ENCODE results near the gene TTC27.
"Not testable (repeated sequence)": the region's sequence is repeated elsewhere in the genome, so short reads cannot be mapped to it uniquely, and the experiment has no call there.

TTC27 gene

GRCh38 chr2:32718752-32719151 is 90.9 kb downstream of the TTC27 start:
- no peak for DNase-seq (ENCODE audit: low read depth in 2 of 3, low spot score in 2 of 3)

GRCh38 chr2:32719430-32719829 is 91.6 kb downstream of the TTC27 start:
- DNase-seq (ENCODE audit: low read depth in 2 of 3, low spot score in 2 of 3) = no peak

GRCh38 chr2:32719933-32720716 is 92.3 kb downstream of the TTC27 start:
- DNase-seq (ENCODE audit: low read depth in 2 of 3, low spot score in 2 of 3) = no peak

- DNase-seq (ENCODE audit: low read depth in 2 of 3, low spot score in 2 of 3) = no peak
Observed at GRCh38 chr2:32720771-32721170, 92.9 kb downstream of the TTC27 start.

- no peak for DNase-seq (ENCODE audit: low read depth in 2 of 3, low spot score in 2 of 3)
Observed at GRCh38 chr2:32721376-32721775, 93.5 kb downstream of the TTC27 start.

- no peak for DNase-seq (ENCODE audit: low read depth in 2 of 3, low spot score in 2 of 3)
Observed at GRCh38 chr2:32723467-32724079, 95.7 kb downstream of the TTC27 start.

GRCh38 chr2:32726678-32727077 is 98.8 kb downstream of the TTC27 start:
- not testable (repeated sequence) for DNase-seq (ENCODE audit: low read depth in 2 of 3, low spot score in 2 of 3)

- no peak for DNase-seq (ENCODE audit: low read depth in 2 of 3, low spot score in 2 of 3)
Observed at GRCh38 chr2:32727157-32727556, 99.3 kb downstream of the TTC27 start.

GRCh38 chr2:32730958-32731357 is 103.1 kb downstream of the TTC27 start:
- DNase-seq (ENCODE audit: low read depth in 2 of 3, low spot score in 2 of 3) = not testable (repeated sequence)

- no peak for DNase-seq (ENCODE audit: low read depth in 2 of 3, low spot score in 2 of 3)
Observed at GRCh38 chr2:32732120-32732519, 104.3 kb downstream of the TTC27 start.

- DNase-seq (ENCODE audit: low read depth in 2 of 3, low spot score in 2 of 3) = no peak
Observed at GRCh38 chr2:32732912-32733472, 105.1 kb downstream of the TTC27 start.

- DNase-seq (ENCODE audit: low read depth in 2 of 3, low spot score in 2 of 3) = no peak
Observed at GRCh38 chr2:32735348-32735747, 107.5 kb downstream of the TTC27 start.

GRCh38 chr2:32738939-32739338 is 111.1 kb downstream of the TTC27 start:
- DNase-seq (ENCODE audit: low read depth in 2 of 3, low spot score in 2 of 3) = no peak

- DNase-seq (ENCODE audit: low read depth in 2 of 3, low spot score in 2 of 3) = no peak
Observed at GRCh38 chr2:32739664-32740063, 111.8 kb downstream of the TTC27 start.

- no peak for DNase-seq (ENCODE audit: low read depth in 2 of 3, low spot score in 2 of 3)
Observed at GRCh38 chr2:32741575-32741974, 113.7 kb downstream of the TTC27 start.

- DNase-seq (ENCODE audit: low read depth in 2 of 3, low spot score in 2 of 3) = no peak
Observed at GRCh38 chr2:32742376-32742775, 114.5 kb downstream of the TTC27 start.

- no peak for DNase-seq (ENCODE audit: low read depth in 2 of 3, low spot score in 2 of 3)
Observed at GRCh38 chr2:32743480-32744236, 115.8 kb downstream of the TTC27 start.

- no peak for DNase-seq (ENCODE audit: low read depth in 2 of 3, low spot score in 2 of 3)
Observed at GRCh38 chr2:32745191-32745590, 117.3 kb downstream of the TTC27 start.

GRCh38 chr2:32745675-32746074 is 117.8 kb downstream of the TTC27 start:
- no peak for DNase-seq (ENCODE audit: low read depth in 2 of 3, low spot score in 2 of 3)

- no peak for DNase-seq (ENCODE audit: low read depth in 2 of 3, low spot score in 2 of 3)
Observed at GRCh38 chr2:32746669-32747068, 118.8 kb downstream of the TTC27 start.

GRCh38 chr2:32748158-32748557 is 120.3 kb downstream of the TTC27 start:
- no peak for DNase-seq (ENCODE audit: low read depth in 2 of 3, low spot score in 2 of 3)

GRCh38 chr2:32750880-32751279 is 123.0 kb downstream of the TTC27 start:
- no peak for DNase-seq (ENCODE audit: low read depth in 2 of 3, low spot score in 2 of 3)

All from activated CD8-positive, alpha-beta memory T cell treated with anti-CD3 and anti-CD28 coated beads for 48 hours (primary cell).